OCI-M2 (cell line): Measurements from ENCODE around the gene TCF20.

ENCODE experiments used
- DNase-seq: peaks from one replicate; lab custom pipeline; 2025; ENCODE audit not compliant: unreplicated experiment; lab: John Stamatoyannopoulos, UW

TCF20 gene

DNA sequence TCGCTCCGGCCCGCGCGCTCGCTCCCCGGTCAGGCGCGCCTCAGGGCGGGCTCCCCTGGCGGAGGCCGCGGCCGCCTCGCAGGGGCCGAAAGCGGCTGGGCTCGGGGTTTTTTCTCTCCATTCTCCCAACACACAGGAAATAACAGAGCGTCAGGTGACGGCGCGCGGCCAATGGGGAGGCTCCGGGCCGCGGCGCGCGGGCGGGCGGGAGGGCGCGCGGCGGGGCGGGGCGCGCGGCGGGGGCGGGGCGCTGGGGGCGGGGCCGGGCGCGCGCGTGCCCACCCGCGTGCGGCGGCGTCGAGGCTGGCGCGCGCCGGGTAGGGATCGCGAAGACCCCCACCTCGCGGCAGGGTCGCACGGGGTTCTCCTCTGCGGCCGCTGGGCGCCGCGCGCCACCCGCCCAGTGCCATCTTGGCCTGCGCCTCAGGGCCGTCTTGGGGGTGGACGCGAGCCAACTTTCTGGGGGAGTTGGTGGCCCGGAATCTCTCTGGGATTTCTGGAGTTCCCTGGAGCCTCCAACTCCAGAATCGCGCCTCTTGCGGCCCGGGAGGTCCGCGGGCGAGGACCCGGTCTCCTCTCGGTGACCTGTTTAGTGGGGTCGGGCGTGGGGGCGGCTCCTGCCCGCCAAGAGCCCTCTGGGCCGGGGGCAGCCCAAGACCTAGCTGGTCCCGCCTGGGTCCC is at the start of gene TCF20:
Gene TCF20 (minus strand): TSS at position 144 of the 681 bp plus-strand sequence. CDS start 55,348 bp downstream, outside the sequence.
- no peak for DNase-seq

DNA sequence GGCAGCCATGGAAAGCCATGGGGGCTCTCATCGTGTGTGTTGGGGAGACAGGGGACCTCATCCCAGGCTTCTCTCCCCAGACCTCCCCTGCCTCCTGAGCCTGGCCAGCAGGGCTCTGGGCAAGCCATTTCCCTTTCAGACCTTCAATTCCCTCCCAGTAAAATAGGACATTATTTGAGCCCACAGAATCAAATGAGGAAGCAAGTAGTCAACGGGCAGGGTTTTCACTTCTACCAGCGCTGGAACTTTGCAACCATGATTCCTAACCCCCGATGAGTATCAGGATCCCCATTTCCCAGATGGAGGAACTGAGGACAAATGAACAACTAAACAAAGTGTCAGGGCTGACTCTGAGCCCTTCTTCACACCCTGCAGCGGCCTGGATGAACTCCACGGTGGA is 48.9 kb upstream of the TCF20 start:
- DNase-seq = no peak

DNA sequence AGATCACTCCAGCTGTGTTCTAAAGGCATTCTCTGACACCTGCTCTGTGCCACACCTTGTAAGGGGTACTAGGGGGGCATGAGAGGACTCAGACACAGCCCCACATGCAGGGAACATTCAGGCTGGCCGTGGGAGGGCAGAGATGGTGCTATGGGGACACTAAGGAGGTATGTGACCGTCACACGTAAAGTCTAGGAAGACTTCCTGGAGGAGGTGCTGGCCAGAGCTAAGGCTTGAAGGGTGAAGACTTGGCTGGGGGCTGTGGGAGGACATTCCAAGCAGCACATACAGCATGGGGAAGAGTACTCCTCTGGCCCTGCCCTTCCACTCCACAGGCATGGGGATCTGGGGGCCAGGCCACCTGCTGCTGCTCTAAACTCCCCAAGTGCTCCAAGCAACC is 48.5 kb upstream of the TCF20 start:
- no peak for DNase-seq

DNA sequence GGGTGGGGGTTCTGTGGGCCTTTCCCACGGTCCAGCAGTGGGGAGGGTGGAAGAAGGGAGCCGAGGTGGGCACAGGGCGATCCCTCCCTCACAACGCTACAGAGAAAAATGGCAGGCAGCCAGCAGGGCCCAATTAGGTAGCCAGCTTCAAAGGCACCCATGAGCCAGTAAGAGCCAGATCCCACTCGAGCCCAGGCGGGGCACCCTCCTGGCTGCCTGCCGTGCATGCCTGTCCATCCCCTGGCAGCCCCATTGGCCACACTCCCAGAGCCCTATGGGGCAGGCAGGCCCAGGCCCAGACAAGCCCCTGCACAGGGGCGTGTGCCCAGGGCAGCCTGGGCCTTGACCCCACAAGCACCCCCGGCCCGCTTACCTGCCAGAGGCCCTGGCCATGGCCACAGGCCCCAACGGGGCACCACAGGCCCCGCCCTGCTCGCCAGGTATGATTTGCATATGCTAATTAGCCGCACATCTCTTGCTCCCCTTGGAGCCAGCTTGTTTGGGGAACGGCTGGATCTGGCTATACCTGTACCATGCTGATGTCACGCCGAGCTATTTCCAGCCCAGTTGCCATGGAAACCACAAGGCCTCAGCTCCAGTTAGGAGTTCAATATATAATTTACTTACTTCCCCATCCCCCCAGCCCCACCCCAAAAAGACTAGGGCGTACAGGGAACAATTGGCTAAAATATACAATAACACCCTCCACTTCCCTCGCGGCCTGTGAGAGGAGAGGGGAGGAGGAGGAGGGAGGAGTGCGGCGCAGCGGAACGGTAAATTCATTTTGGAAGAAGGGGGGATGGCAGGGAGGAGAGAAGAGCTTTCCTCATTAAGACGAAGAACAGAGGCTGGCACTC is 47.5 kb upstream of the TCF20 start:
- DNase-seq = no peak

DNA sequence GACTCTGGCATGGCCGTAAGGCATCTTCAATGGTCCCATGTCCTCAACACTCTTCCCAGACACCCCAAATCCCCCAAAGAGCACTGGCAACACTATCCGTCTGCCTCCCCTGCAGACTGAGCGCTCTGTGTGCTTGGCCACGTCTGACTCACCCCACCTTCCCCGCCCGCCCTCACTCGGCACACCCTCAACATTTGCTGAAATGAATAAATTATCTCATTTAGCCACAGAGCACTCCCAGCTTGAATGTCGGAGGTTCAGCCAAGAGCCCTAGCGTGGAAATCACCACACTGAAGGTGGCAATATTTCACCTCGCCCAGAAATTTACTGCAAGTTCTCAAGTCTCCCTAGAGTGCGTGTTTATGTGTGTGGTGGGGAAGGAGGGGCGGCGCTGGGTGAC is 46.6 kb upstream of the TCF20 start:
- no peak for DNase-seq

DNA sequence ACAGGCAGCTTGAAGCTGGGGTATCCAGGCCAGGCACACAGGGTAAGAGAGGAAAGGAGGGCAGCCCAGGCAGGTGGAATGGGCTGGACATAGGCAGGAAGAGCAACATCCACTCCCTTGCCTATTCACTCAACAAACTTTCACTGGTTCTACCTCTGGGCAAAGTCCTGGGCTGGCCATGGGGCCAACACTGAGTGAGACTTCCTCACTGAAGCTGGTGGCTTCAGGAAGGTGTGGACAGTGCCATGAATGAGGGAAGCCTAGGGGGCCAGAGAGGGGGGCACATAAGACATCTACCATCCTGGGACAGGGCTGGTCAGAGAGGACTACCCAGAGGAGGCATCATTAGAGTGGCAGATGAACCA is 44.9 kb upstream of the TCF20 start:
- no peak for DNase-seq

DNA sequence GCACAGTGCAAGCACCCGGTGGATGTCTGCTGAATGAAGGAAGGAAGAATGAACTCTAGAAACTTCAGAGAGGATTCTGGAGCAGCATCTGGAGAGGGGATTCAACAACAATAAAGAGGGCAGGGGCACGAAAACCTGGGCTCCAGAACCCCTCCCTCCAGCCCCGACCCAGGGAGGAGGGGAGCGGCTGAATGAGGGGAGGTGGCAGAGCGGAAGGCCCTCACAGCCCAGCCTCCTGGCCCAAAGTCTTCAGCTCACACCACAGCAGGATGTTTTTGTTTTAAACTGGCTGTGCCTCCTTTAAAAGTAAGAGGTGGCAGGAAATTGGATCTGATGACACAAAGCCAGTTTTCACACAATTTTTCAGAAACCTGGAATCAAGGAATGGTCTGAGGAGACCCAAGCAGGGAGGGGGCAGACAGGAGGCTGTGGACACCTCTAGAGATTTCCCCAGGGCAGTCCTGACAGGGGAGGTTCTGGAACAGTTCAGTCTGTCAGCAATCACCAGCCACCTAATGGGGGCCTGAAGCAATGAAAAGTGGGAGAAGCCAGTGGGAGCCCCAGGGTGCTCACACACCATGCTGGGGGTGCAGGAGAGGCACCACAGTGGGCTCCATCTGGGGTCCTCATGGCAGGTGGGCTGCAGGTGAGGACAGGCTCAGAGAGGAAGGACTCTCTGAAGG is 44.4 kb upstream of the TCF20 start:
- DNase-seq = no peak

DNA sequence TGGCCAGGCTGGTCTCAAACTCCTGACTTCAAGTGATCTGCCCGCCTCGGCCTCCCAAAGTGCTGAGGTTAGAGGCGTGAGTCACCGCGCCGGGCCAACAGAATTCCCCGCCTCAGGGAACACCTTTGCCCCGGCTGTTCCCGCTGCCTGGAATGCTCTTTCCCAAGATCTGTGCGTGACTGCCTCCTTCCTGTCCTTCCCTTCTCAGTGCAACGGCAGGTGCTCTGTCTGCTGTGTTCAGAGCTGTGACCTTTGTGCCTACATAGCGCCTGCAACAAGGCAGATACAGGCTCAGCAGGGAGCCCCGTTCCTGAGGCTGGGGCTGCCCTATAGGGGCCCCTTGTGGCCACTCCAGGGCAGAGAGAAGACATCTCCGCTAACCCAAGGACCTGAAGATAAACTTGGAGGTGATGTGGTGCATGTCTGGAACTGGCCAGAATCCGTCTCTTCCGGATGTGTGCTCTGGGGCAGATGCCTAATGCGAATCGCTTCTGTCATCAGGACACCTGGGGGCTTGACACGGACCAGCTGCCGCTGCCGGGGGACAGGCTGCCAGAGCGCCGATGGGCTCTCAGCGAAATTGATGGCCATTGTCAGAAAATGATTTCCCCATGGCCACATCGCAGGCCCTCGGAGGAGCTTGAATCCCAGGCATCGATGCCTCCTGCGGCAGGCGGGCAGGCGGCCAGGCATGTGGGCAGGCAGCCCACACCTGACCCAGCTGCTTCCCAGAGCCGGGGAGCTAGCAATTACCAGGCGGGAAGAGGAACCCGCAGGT is 43.5 kb upstream of the TCF20 start:
- DNase-seq = no peak

DNA sequence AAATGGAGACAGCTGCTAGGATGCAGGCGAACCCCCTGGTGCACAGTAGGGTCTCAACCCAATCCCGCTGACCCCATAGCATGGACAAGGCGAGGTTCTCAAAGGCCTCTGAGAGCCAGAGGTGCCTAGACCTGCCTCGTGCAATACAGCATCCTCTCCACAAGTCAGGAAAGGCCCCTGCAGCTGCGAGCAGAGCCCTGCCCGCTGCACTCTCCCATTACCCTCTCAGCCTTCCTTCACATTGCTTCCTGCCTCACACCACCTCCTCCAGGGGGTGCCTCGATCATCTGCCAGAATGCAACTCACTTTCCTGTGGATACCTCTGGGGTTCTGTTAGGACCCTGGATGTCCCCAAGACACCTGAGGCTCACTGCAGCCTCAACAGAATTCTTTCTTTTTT is 42.8 kb upstream of the TCF20 start:
- DNase-seq = no peak

DNA sequence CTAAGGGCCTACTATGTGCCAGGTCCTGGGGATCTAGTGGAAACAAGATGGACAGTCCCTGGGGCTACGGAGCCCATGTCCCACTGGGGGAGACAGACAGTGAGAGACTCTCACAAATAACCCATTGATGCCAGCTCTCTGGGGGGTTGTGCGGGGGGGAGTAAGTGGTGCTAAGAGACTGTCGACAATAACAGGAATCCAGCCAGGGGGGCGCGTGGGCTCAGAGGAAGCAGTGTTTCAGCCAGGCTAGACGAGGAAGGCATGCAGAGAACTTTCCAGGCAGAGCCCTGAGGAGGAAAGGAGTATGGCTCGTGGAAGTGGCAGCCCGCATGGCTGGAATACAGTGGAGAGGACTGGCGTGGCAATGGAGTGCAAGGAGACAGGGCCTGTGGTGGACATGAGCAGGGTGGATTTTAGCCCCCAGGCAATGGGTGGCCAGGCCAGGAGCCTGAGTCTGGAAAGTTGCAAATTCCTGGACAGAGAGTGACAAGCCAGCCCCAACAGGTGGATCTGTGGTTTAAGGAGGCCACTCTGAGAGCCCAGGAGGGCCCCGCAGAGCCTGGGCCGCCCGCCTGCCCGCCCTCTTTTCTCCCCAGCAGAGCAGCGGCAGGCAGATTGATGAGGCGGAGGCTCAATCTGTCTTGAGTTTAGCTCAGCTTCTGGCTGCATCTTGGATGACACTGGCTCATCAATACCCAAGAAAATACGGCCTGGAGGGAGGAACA is 40.0 kb upstream of the TCF20 start:
- DNase-seq = no peak

DNA sequence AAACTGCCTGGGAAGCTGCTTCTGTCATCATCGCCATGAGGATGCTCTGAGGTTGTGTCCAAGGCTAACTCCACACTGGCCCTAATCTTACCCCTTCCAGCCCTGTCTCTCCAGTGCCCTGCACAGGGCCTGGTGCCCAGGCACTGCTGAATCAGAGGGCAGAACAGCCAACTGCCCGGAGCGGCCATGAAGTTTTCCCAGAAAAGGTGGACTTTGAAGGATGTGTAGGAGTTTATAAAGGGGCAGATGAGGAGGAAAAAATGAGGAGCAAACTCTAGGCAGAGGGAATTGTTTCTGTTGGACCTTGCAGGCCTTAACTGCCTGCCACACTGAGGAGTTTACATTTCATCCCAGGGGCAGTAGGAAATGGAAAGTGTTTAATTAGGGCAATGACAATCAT is 39.4 kb upstream of the TCF20 start:
- DNase-seq = no peak

DNA sequence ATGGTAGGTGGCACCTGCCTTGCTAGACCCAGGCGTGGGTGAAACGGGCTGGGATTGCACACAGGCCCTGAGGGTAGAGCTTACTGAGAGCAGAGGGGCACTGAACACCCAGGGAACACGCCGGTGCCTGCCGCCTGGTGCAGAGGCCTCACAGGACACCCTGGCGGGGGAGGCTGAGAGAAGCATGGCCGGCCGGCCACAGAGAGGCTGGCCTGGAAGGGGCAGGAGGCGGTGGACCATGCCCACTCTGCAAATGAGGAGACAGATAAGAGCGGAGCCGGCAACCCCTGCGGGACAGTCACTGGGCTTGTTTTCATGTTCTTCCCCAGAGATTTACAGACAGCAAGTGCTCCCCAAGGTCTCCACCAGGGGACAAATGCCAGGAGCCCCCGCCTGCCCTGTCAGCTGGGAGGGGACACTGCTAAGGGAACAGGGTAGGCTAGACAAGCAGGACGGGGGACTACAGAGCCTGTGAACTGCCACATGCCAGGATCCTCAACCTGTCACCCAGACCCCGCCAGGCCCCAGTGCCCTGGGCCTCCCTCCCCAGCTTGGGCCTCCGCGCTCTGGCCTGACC is 38.5 kb upstream of the TCF20 start:
- DNase-seq = no peak

DNA sequence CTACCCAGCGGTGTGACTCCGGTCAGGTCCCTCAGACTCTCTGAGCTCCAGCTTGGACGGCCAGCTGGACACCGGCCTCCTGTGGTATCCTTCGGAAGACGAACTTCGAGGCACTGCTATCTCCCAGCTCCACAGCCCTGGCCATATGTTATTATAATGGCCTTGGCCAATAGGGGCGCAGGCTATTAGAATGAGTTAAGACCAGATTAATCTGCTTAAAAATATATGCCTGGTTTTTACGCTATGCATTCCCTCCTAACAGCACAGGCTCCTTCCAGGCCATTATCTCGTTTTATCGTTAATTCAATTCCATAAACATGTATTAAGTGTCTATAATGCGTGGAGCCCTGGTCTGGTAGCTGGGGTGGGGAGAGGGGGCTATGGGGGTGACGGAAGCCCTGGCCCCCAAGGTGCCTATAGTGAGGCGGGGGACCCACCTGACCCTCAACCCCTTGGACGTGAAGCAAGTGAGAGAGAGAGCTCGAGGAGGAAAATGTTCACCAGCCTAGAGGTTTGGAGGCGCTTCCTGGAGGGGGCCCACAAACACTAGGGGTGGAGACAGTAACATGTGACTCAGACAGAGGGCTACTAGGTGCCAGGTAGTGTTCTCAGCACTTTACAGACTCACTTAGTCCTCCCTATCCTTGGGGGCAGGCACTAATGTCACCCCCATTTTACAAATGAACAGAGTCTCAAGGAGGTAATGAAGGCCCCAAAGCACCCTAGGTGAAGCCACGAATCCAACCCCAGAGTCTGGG is 37.5 kb upstream of the TCF20 start:
- no peak for DNase-seq

DNA sequence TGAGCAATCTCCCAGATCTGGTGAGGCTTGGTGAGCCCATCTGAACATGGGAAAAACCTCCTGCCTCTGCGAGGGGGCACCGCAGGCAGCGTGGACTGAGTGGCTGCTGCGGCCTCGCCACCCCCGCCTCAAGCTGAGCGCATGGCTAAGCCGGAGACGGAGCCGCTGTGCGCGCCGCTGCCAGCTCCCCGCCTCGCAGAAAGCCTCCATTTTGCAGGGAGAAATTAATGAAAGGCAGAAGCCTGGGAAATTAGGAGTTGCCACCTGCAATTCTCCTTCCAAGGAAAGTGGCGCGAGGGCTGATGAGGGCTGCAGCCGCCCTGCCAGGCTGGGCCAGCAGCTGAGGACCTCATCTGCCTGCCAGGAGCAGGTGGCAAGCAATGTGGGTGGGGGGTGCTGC is 35.6 kb upstream of the TCF20 start:
- DNase-seq = no peak

DNA sequence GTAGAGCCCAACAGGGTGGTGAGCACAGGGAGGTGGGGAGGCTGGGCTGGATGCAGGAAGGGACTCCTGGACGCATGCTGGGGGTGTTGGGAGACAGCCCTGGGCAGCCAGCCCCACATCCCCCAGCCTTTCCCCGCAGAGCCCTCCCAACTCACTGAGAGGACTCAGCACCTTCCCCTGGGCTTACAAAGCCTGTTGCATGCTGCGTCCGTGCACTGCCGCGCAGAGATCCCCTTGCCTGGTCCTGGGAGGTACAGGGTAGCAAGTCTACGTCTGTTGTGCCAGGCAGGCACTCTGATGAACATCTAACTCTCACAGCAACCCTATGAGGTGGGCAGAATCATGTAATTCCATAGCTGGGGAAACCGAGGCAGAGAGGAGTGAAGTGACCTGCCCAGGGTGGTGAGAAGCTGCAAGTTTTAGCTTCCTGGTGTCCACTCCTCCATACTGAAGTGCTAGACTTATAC is 33.9 kb upstream of the TCF20 start:
- DNase-seq = no peak

DNA sequence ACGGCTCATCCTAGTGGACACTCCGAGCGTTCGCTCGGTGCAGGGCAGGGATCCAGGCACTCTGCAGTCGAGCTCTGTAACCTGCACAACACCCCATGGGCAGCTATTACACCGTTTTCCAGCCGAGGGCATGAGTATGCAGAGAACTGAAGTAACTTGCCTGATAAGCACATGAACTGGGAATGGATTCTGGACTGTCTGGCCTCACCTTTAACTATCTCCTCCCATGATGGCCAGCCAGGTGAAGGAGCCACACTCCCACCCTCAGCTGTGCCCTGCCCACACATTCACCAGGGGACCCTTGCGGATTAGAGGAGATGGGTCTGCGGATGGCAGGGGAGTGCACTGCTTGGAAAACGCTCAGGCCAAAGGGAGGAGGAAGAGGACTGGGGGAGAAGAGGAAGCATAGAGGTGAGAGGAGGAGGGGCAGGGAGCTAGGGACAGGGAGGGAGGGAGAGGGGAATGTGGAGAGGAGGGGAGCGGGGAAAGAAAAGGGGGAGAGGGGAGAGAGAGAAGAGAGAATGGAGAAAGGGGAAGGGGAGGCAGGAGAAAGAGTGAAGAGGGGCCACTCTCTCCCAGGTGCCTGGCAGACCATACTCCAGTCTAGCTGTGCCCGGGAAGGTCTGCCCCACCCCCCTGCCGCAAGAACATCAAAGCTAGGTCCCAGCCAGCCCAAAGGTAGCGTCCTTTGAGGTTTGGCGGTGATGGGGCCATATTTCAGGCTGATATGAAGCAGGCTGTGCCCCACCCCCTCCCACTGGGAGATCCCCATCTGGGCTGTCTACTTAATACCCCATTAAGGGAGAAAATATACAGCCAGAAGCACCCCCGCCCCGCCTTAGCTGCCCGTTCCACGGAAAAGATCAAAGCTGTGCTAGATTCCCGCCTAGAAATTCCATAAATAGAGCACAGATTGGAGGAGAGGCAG is 33.2 kb upstream of the TCF20 start:
- DNase-seq = no peak

DNA sequence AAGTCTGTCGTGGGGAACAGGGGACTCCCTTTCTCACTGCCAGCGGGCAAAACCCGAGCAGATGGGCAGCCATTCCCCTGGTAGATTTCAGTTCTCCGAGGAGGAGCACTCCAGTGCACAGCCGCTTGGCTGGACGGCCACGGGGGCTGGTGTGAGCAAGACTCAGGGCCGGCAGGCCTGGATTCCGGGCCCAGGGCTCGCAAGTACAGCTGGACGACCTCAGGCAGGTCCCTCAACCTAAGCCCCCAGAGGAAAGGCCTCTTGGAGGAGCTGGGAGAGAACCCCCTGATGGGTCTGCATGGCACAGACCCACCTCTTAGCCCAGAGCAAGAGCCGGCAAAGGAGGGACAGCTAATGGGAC is 31.3 kb upstream of the TCF20 start:
- DNase-seq = no peak

DNA sequence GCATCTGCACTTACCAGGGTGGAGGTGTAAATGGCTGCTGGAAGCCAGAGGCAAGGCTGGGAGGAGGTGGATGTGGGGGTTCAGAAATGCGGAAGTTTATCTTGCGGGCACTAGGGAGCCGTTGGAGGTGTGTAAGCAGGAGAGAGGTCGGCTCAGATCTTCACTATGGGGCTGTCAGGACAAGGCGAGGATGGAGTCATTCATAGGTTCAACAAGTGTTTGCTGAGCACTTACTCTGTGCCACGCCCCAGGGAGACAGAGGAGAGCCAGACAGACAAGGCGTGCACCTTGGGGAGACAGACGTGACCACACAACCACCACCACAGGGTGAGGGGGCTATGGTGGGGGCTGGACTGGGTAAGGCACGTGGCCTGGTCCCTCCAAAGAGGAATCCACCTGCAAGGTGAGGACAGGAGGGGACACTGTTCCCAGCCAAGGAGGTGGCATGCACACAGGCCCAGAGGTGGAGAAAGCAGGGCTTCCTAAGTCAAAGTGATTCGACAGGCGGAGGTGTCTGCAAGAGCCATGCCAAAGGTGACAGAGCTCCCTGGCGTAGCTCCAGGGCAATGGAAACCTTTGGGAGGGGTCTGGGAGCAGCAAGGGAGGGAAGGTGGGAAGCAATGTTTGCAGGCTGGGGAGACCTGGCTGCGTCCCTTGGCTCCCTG is 30.8 kb upstream of the TCF20 start:
- no peak for DNase-seq
